Muscle layer of duodenum (tissue), 2 donors: ENCODE measurements around the gene VSIG10L2.

ENCODE experiments used
- H3K27ac ChIP-seq: one replicate; pipeline ENCODE4 v1.7.0; 2013; ENCODE audit warnings: mild to moderate bottlenecking, low read length
- H3K27me3 ChIP-seq: one replicate; pipeline ENCODE4 v1.7.0; 2013; ENCODE audit warnings: low read depth, mild to moderate bottlenecking, control low read depth, low read length
- H3K36me3 ChIP-seq, 2 donors: one replicate each; pipeline ENCODE4 v1.7.0; 2013; ENCODE audit warnings: low read length in 2 of 2, control low read depth in 1 of 2, mild to moderate bottlenecking in 1 of 2; ENCODE audit not compliant: insufficient read depth in 2 of 2, control insufficient read depth in 1 of 2
- H3K4me1 ChIP-seq, 2 donors: one replicate each; pipeline ENCODE4 v1.7.0; 2013; ENCODE audit warnings: low read length in 2 of 2, mild to moderate bottlenecking in 2 of 2, control low read depth in 1 of 2, moderate library complexity in 1 of 2; ENCODE audit not compliant: insufficient read depth in 2 of 2, control insufficient read depth in 1 of 2
- H3K4me3 ChIP-seq, 2 donors: one replicate each; pipeline ENCODE4 v1.7.0; 2013; ENCODE audit warnings: low read length in 2 of 2, low read depth in 1 of 2, mild to moderate bottlenecking in 1 of 2
- H3K9me3 ChIP-seq, 2 donors: one replicate each; pipeline ENCODE4 v1.7.0; 2013; ENCODE audit warnings: low read length in 2 of 2, control low read depth in 1 of 2, mild to moderate bottlenecking in 1 of 2; ENCODE audit not compliant: control insufficient read depth in 1 of 2
- donor health status: healthy.

Gene VSIG10L2

DNA sequence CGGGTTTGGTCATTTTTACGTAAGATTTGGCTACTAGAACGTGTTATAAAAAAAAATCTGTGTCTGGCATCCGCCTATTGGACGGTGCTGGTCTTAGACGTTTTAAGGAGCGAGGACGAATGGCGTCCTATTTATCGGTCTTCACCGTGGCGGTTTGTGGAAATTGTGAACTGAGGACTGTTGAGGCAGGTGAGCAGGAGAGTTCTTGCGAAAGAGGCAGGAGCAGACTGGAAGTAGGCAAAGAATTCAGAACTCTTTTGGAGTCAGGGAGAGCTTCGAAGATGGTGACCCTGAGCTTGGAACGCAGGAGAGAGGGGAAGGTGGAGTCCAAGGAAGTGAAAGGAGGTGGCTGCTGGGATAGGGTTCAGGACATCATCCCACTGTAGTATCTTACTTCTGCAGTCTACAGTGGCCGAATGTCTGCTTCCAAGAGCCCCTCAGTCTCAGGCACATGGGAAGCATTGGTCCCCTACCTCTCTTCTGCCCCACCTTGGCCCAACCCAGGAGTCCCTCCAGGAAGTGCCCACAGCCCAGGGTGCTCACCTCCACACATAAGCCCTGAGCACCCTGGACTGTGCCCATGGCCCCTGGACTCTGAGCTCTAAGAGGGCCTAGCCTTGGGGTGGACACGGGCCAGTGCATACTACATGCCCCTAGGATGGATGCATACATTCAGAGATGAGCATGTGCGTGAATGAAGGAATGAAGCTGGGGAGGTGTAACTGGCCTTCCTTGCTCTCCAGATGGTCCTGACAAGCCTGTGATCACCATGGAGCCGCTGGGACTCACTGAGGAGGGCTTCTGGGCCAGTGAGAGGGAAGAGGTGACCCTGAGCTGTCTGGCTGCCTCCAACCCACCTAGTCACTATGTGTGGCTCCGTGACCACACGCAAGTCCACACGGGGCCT is 3.7 kb downstream of the VSIG10L2 start:
- H3K27me3 ChIP-seq, result no peaks in the 10 kb centered on the region
- no peaks in the 10 kb centered on the region for H3K36me3 ChIP-seq

DNA sequence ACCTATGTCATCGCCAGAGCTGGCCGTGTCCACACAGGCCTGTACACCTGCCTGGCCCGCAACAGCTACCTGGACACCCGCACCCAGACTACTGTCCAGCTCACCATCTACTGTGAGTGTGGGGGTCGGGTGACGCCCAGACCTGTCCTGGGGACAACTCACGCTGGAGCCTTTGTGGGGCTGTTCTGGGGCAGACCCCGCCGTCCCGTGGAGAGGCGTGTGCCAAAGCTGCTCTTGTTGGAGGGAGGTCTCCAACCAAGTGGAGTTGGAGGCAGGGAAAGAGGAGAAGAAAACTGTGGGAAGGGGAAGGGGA is 4.3 kb downstream of the VSIG10L2 start:
- Histone ChIP-seq H3K9me3 (no peaks in the 10 kb centered on the region), H3K4me1 (peaks cover 3 to 33% of the 10 kb centered on the region in 2 donors), H3K36me3 (peaks cover 0 to 5% of the 10 kb centered on the region in 2 donors), H3K4me3 (no peak overlapping the region), H3K27ac (no peak overlapping the region), H3K27me3 (no peaks in the 10 kb centered on the region)

More for the DNA sequence above, 3.7 kb downstream of the VSIG10L2 start:
- Histone ChIP-seq H3K4me3 (no peak overlapping the region), H3K9me3 (no peaks in the 10 kb centered on the region), H3K27ac (no peak overlapping the region), H3K4me1 (peaks cover 3 to 33% of the 10 kb centered on the region in 2 donors)

DNA sequence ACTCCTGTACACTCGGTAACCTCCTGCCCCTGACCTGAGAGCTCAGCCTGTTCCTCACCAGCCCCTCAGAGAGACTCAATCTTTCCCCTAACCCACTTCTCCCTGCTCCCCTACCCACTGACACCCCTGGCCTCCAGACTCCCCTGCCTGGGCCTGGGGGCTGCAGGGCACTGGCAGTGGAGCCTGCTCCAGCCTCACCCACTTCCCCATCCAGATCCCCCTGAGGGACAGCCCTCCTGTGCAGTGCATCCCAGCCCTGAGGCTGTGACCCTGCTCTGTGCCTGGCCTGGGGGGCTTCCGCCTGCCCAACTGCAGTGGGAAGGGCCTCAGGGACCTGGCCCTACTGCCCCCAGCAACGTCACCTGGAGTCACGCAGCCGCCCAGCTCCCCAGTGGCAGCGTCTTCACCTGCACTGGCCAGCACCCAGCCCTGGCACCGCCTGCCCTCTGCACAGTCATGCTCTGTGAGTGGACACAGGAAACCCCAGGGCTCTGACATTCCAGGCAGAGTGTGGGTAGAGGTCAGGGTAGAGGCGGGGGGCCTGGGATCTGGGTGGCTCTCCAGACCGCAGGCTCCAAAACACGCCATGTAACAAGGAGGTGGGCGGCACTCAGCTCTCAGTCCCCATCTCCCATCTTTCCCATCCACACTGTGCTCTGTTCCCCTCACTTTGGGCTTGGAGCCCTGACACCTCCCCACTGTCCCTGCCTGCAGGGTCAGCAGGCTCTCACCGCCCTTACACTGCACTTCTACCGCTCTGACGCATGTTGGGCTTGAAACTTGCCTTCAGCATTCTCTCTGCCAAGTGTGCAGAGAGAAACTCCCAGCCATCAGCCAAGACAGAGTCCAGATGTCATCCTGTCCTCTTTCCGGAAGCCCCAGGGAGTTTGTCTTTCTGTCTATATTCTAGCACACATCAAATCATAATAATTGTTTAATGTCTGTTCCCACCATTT is 5.1 kb downstream of the VSIG10L2 start:
- Histone ChIP-seq H3K9me3 (no peaks in the 10 kb centered on the region), H3K4me3 (no peak overlapping the region), H3K27me3 (no peaks in the 10 kb centered on the region), H3K27ac (no peak overlapping the region), H3K4me1 (peaks cover 3 to 33% of the 10 kb centered on the region in 2 donors), H3K36me3 (peaks cover 0 to 11% of the 10 kb centered on the region in 2 donors)

DNA sequence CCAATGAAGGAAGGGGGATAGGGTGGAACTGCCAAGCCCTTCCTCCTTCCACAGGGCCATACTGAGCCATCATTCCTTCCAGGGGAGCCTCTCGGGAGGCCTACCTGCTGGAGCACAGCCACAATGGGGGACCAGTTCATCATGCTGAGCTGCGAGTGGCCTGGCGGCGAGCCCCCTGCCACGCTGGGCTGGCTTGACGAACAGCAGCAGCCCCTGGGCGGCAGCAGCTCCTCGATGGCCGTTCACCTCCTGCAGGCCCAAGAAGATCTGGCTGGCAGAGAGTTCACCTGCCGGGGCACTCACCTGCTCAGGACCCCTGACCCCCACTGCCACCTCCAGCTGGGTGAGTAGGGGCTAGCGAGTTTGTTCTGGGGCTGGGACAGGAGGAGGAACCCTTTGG is 5.9 kb downstream of the VSIG10L2 start:
- H3K4me1 ChIP-seq, result peaks cover 3 to 33% of the 10 kb centered on the region in 2 donors
- no peaks in the 10 kb centered on the region for H3K9me3 ChIP-seq
- H3K27me3 ChIP-seq, result no peaks in the 10 kb centered on the region
- no peak overlapping the region for H3K4me3 ChIP-seq
- no peak overlapping the region for H3K27ac ChIP-seq
- H3K36me3 ChIP-seq, result peaks cover 0 to 18% of the 10 kb centered on the region in 2 donors

- Histone ChIP-seq H3K4me3 (no peak overlapping the region), H3K4me1 (peaks cover 3 to 38% of the 10 kb centered on the region in 2 donors), H3K27me3 (no peaks in the 10 kb centered on the region), H3K9me3 (no peaks in the 10 kb centered on the region), H3K27ac (no peak overlapping the region), H3K36me3 (peaks cover 0 to 19% of the 10 kb centered on the region in 2 donors)
These were observed 6.7 kb downstream of the VSIG10L2 start for GRCh38 chr11:125952559-125952958.

DNA sequence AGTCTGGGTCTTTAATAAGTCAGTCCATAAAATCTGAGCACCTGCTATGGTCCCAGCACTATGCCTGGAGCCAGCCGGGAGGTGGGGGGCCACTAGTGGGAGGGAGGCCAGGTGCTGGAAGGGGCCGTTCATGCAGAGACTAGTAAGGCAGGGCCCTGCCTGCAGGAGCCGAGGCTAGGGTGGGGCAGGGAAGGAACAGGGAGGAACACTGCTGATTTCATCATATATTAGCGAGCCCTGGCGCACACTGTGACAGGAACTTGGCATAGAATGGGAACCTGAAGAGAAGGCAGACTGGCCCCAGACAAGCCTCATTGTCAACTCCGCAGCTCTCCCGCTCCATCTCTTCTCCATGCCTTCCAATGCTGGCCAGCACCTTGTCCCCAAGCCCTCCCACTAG is 7.1 kb downstream of the VSIG10L2 start:
- H3K4me3 ChIP-seq, result no peak overlapping the region
- peaks cover 0 to 19% of the 10 kb centered on the region in 2 donors for H3K36me3 ChIP-seq
- H3K9me3 ChIP-seq, result no peaks in the 10 kb centered on the region
- H3K27ac ChIP-seq, result no peak overlapping the region
- H3K27me3 ChIP-seq, result no peaks in the 10 kb centered on the region
- H3K4me1 ChIP-seq, result peaks cover 3 to 38% of the 10 kb centered on the region in 2 donors

DNA sequence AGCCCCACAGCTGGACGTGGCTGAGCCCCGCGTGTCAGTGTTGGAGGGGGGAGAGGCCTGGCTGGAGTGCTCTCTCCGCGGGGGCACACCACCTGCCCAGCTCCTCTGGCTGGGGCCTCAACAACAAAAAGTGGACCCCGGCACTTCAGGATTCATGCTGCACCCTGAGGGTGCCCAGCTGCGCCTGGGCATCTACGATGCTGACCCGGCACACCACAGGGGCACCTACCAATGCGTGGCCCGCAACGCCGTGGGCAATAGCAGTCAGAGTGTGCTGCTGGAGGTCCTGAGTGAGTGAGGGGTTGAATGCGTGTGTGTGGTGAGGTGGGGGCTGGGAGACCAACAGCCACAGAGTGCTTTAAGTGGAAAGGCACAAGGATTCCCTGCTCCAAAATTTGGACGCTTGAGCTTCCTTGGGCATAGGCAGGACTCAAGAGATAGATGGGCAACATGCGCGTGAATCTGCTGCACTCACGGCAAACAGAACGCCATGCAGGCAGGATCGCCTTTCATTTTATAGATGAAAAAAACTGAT is 7.6 kb downstream of the VSIG10L2 start:
- Histone ChIP-seq H3K4me1 (peaks cover 3 to 38% of the 10 kb centered on the region in 2 donors), H3K4me3 (no peak overlapping the region), H3K27ac (no peak overlapping the region), H3K36me3 (peaks cover 0 to 19% of the 10 kb centered on the region in 2 donors), H3K27me3 (no peaks in the 10 kb centered on the region), H3K9me3 (no peaks in the 10 kb centered on the region)

GRCh38 chr11:125954123-125954944 is 8.5 kb downstream of the VSIG10L2 start:
- Histone ChIP-seq H3K4me1 (peaks cover 3 to 38% of the 10 kb centered on the region in 2 donors), H3K9me3 (no peaks in the 10 kb centered on the region), H3K27me3 (no peaks in the 10 kb centered on the region), H3K4me3 (no peak overlapping the region), H3K27ac (no peak overlapping the region), H3K36me3 (peaks cover 8 to 27% of the 10 kb centered on the region in 2 donors)

DNA sequence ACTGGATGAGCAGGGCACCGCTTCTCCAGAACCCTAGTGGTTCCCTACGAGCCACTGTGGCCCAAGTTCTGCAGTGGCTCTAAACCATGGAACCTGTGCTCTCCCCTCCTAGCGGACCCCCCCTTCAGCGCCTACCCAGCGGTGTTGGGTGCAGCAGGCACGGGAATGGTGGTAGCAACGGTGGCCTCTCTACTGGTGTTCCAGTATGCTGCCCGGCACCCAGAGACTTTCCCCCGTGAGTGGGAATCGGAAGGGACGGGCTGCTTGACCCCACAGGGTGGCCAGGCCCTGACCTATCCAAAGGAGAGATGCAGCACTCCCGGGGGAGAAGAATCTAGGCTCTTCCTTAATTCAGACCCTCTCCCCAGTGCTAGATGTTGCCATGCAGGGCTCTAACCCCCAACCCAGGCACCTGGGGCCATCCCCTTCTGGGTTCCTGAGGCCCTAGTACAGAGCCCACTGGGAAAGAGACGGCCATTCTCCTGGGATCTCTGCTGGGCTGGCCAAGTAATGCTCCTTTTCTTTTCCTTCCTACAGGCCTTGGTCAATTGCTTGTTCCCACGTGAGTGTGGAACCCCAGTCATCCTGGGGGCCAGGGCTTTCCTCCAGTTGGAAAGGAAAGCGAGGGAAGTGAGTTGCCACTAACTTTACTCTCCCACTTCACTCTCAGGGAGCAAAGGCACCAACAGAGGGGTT is 9.2 kb downstream of the VSIG10L2 start:
- Histone ChIP-seq H3K4me3 (no peak overlapping the region), H3K9me3 (no peaks in the 10 kb centered on the region), H3K36me3 (peaks cover 13 to 34% of the 10 kb centered on the region in 2 donors), H3K4me1 (peaks cover 3 to 38% of the 10 kb centered on the region in 2 donors), H3K27me3 (no peaks in the 10 kb centered on the region), H3K27ac (no peak overlapping the region)

- Histone ChIP-seq H3K27ac (no peak overlapping the region), H3K4me3 (no peak overlapping the region), H3K9me3 (no peaks in the 10 kb centered on the region), H3K4me1 (peaks cover 3 to 34% of the 10 kb centered on the region in 2 donors), H3K36me3 (peaks cover 16 to 42% of the 10 kb centered on the region in 2 donors), H3K27me3 (no peaks in the 10 kb centered on the region)
These were observed 10.0 kb downstream of the VSIG10L2 start for GRCh38 chr11:125955856-125956255.
